Airway epithelial cell (primary cell): ENCODE data around the gene TTC17. TPM values are rescaled to one million over a fixed set of nuclear protein-coding genes. Genes with fewer than 3 reads are reported as not detected.

Experiments used
- total RNA-seq: library from RNA; depleted of rRNA; stranded (reverse); fragments of >200 nt; gene quantifications from 2 replicates; pipeline ENCODE4 v1.2.3, GENCODE V29; 2015

TTC17 gene
- 14.1 and 29.6 TPM in 2 replicates for total RNA-seq

GRCh38 chr11:43358801-43359421 lies at the start of gene TTC17:
Gene TTC17 (plus strand): TSS chr11:43358920. CDS start chr11:43358955, 35 bp downstream.

GRCh38 chr11:43311791-43312607 lies 46.7 kb upstream of the TTC17 start, which contains the start of gene API5:
Gene API5 (plus strand): TSS chr11:43311996. CDS start chr11:43312128, 132 bp downstream.

Other genes starting within 250 kb of the TTC17 start
- 81.1 and 94.8 TPM in 2 replicates for gene API5, start 46.9 kb upstream of the TTC17 start, total RNA-seq